Measurements from ENCODE around the gene PPP2R2D.

GRCh38 chr10:131872011-131872826 lies 28.6 kb upstream of the PPP2R2D start:
- no peak for TF ChIP-seq CTCF (IDR thresholded peaks at IDR 0.05)
- TF ChIP-seq EP300 (IDR thresholded peaks at IDR 0.05): no peak
- no peak for TF ChIP-seq POLR2A (IDR thresholded peaks at IDR 0.05)
